Endothelial cell of umbilical vein (primary cell): ENCODE measurements around the gene SLC39A11. TPM values are rescaled to one million over a fixed set of nuclear protein-coding genes. Genes with fewer than 3 reads are reported as not detected.

Experiments
- BruUV-seq: library from RNA; stranded (reverse); fragments of 400-500 nt; replicated peaks from 2 replicates; lab custom pipeline; 2021; lab: Mats Ljungman, UMichigan
- CTCF ChIA-PET: fragments of 300-600, 350-600 bp; sonication (Branson Sonifier 250); formaldehyde crosslinking; loops from one replicate; lab custom pipeline; 2021; ENCODE audit warnings: antibody characterized with exemption, inconsistent platforms; lab: Charles Lee
- POLR2A ChIA-PET: fragments of 300-600, 350-600 bp; sonication (Branson Sonifier 250); formaldehyde crosslinking; loops from one replicate; lab custom pipeline; 2021; ENCODE audit warnings: antibody characterized with exemption, inconsistent platforms; lab: Charles Lee
- DNase-seq: peaks from one replicate; pipeline ENCODE4 v3.0.0-alpha.2; 2011; ENCODE audit warnings: low read depth, low spot score
- FAIRE-seq: peaks from 2 replicates; lab custom pipeline; 2011; peaks lifted over from hg19 to GRCh38; lab: Jason Lieb, UNC
- H2AFZ ChIP-seq: 2 replicates; pipeline ENCODE4 v1.6.0; 2012; ENCODE audit warnings: low read depth, low read length, control low read depth, inconsistent platforms
- H3K27ac ChIP-seq: 2 replicates; pipeline ENCODE4 v1.5.1; 2011; ENCODE audit warnings: low read depth, mild to moderate bottlenecking, control low read depth, low read length, moderate library complexity; ENCODE audit not compliant: insufficient read depth
- H3K27me3 ChIP-seq, 2 experiments: 2 replicates each; pipeline versions ENCODE4 v1.6.0 to v1.6.1; 2011; ENCODE audit warnings: low read length in 2 of 2, mixed read lengths in 1 of 2; ENCODE audit not compliant: control insufficient read depth in 2 of 2, insufficient read depth in 2 of 2
- H3K36me3 ChIP-seq, 2 experiments: 2 replicates in 1 of 2; 3 replicates in 1 of 2; pipeline ENCODE4 v1.5.1; 2011; ENCODE audit warnings: low read length in 2 of 2, mild to moderate bottlenecking in 1 of 2, moderate library complexity in 1 of 2; ENCODE audit not compliant: control insufficient read depth in 2 of 2, insufficient read depth in 2 of 2; ENCODE audit errors: extremely low read depth in 1 of 2
- H3K4me1 ChIP-seq: 3 replicates; pipeline ENCODE4 v1.5.1; 2011; ENCODE audit warnings: mild to moderate bottlenecking, low read length; ENCODE audit not compliant: control insufficient read depth, insufficient read depth; ENCODE audit errors: extremely low read depth
- H3K4me2 ChIP-seq: 2 replicates; pipeline ENCODE4 v1.6.1; 2011; ENCODE audit warnings: low read length, control low read depth, mixed read lengths; ENCODE audit not compliant: insufficient read depth
- H3K4me3 ChIP-seq, 3 experiments: fragments of 200-600 bp in 1 of 3; sonication (generic), shearing (Covaris generic) in 1 of 3; replicated peaks in 1 of 3; 2 replicates each; pipeline ENCODE4 v1.5.1; 2011 to 2016; ENCODE audit warnings: control low read depth in 3 of 3, low read length in 3 of 3, mild to moderate bottlenecking in 2 of 3, inconsistent platforms in 1 of 3, low read depth in 1 of 3, moderate library complexity in 1 of 3; ENCODE audit not compliant: insufficient read depth in 1 of 3
- H3K79me2 ChIP-seq: 2 replicates; pipeline ENCODE4 v1.6.0; 2012; ENCODE audit warnings: low read length, inconsistent platforms; ENCODE audit not compliant: control insufficient read depth, insufficient read depth
- H3K9ac ChIP-seq: replicated peaks from 2 replicates; pipeline ENCODE3; 2011; ENCODE audit warnings: low read length, control low read depth; ENCODE audit not compliant: insufficient read depth; ENCODE audit errors: extremely low read depth
- H3K9me1 ChIP-seq: replicated peaks from 3 replicates; pipeline ENCODE4 v1.6.0; 2011; ENCODE audit warnings: mild to moderate bottlenecking, low read length; ENCODE audit not compliant: control insufficient read depth, insufficient read depth; ENCODE audit errors: extremely low read depth
- H3K9me3 ChIP-seq: replicated peaks from 2 replicates; pipeline ENCODE4 v1.5.1; 2012; ENCODE audit warnings: low read length, inconsistent platforms; ENCODE audit not compliant: control insufficient read depth, insufficient read depth
- H4K20me1 ChIP-seq: replicated peaks from 2 replicates; pipeline ENCODE3; 2011; ENCODE audit warnings: mild to moderate bottlenecking, low read length; ENCODE audit not compliant: control insufficient read depth, insufficient read depth; ENCODE audit errors: extremely low read depth
- EZH2 ChIP-seq: IDR thresholded peaks from 2 replicates; pipeline ENCODE4 v1.6.1; 2012; ENCODE audit warnings: borderline replicate concordance, low read depth, mild to moderate bottlenecking, moderate library complexity, low read length, inconsistent platforms; ENCODE audit not compliant: severe bottlenecking
- FOS ChIP-seq: IDR thresholded peaks from 2 replicates; pipeline ENCODE4 v1.6.1; 2011; ENCODE audit warnings: mild to moderate bottlenecking, low read length, moderate library complexity, borderline replicate concordance; ENCODE audit not compliant: insufficient read depth
- GATA2 ChIP-seq: IDR thresholded peaks from 2 replicates; pipeline ENCODE4 v1.7.0; 2011; ENCODE audit warnings: low read depth, mild to moderate bottlenecking, moderate library complexity, mixed read lengths, low read length; ENCODE audit not compliant: insufficient read length, insufficient read depth
- JUN ChIP-seq: IDR thresholded peaks from 2 replicates; pipeline ENCODE4 v1.6.1; 2011; ENCODE audit warnings: borderline replicate concordance, low read depth; ENCODE audit not compliant: insufficient read length, insufficient read depth
- MAX ChIP-seq: IDR thresholded peaks from 2 replicates; pipeline ENCODE4 v1.6.1; 2011; ENCODE audit not compliant: insufficient read depth, insufficient read length
- MYC ChIP-seq: IDR thresholded peaks from one replicate; pipeline ENCODE4 v1.6.1; 2011; ENCODE audit warnings: mild to moderate bottlenecking, low read depth, low read length
- POLR2A ChIP-seq: IDR thresholded peaks from 2 replicates; pipeline ENCODE4 v1.6.1; 2012; ENCODE audit warnings: low read depth, mild to moderate bottlenecking, control low read depth, low read length
- POLR2AphosphoS5 ChIP-seq: IDR thresholded peaks from 2 replicates; pipeline ENCODE4 v1.6.1; 2012; ENCODE audit warnings: low read depth, mild to moderate bottlenecking, control low read depth, low read length, moderate library complexity; ENCODE audit not compliant: insufficient read depth
- dilution Hi-C: fragments of 300-500 bp; cut with MboI; formaldehyde crosslinking; loops from one replicate; pipeline ENCODE4 v1.15.0; 2019; ENCODE audit warnings: low sequenced_read_pairs; ENCODE audit not compliant: extremely low pct_ligation_motif_present
- intact Hi-C: fragments of 100-400 bp; cut with micrococcal nuclease; formaldehyde crosslinking; loops from one replicate; pipeline ENCODE4 v1.10.0; 2022
- polyA plus RNA-seq, 4 experiments: library from polyadenylated mRNA; depleted of rRNA in 3 of 4; stranded (reverse) in 3 of 4; unstranded in 1 of 4; fragments of >200 nt; gene quantifications; 2 replicates each; pipeline versions ENCODE4 v1.2.1 to v1.2.3, GENCODE V29; 2011 to 2012; ENCODE audit warnings: missing spikeins in 1 of 4
- total RNA-seq: library from RNA; stranded (reverse); gene quantifications from 2 replicates; pipeline ENCODE4 v1.2.3, GENCODE V29; 2021
- TF ChIP-seq, protein P1 (sequence below), 2 donors: IDR thresholded peaks; 1 replicate in 1 of 2; 2 replicates in 1 of 2; pipeline ENCODE4 v1.5.1; 2011; ENCODE audit warnings: low read length in 2 of 2, mild to moderate bottlenecking in 2 of 2, moderate library complexity in 2 of 2, control low read depth in 1 of 2, inconsistent platforms in 1 of 2, low read depth in 1 of 2; ENCODE audit not compliant: insufficient read depth in 1 of 2; ENCODE audit errors: extremely low read depth in 1 of 2

The SLC39A11 gene
- total and polyA plus RNA-seq, 2 donors (not counting 3 experiments of a cell fraction or from before 2014, with no cell fraction given): 8.1 to 11.9 TPM

DNA sequence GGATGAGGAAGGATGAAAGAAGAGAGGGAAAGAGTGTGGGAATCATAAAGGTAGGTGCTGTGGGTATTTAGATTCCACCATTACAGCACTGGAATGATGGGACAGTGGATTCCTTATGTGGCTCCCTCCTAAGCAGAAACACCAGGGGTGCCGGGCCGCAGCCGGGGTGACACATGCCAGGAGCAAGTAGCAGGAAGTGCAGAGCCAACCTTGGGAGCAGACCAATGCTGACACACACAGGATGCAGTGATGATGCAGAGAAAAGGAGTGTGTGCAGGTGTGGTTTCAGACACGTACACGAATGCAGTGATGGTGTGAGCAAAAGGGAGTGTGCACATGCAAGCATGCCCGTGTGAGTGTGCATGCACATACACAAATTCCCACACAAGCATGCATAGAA is 338.0 kb downstream of the SLC39A11 start:
- ChIA-PET POLR2A (no interaction called here), CTCF (no interaction called here)
- H3K4me2 ChIP-seq: no peak overlapping the region
- DNase-seq (no peak), FAIRE-seq (no peak)
- dilution Hi-C loops (no loop called here), intact Hi-C loops (no loop called here)
- no peaks in the 10 kb centered on the region for H3K79me2 ChIP-seq
- no peaks in the 10 kb centered on the region for H4K20me1 ChIP-seq
- H2AFZ ChIP-seq: no peak overlapping the region
- BruUV-seq: no TSS peak
- H3K27me3 ChIP-seq: no peaks in the 10 kb centered on the region
- no peaks in the 10 kb centered on the region for H3K9me3 ChIP-seq
- no peak overlapping the region for H3K4me3 ChIP-seq
- TF ChIP-seq GATA2 (no peak), MYC (no peak), JUN (no peak), POLR2A (no peak), POLR2AphosphoS5 (no peak), FOS (no peak), EZH2 (no peak), MAX (no peak)
- TF ChIP-seq, protein P1, sequence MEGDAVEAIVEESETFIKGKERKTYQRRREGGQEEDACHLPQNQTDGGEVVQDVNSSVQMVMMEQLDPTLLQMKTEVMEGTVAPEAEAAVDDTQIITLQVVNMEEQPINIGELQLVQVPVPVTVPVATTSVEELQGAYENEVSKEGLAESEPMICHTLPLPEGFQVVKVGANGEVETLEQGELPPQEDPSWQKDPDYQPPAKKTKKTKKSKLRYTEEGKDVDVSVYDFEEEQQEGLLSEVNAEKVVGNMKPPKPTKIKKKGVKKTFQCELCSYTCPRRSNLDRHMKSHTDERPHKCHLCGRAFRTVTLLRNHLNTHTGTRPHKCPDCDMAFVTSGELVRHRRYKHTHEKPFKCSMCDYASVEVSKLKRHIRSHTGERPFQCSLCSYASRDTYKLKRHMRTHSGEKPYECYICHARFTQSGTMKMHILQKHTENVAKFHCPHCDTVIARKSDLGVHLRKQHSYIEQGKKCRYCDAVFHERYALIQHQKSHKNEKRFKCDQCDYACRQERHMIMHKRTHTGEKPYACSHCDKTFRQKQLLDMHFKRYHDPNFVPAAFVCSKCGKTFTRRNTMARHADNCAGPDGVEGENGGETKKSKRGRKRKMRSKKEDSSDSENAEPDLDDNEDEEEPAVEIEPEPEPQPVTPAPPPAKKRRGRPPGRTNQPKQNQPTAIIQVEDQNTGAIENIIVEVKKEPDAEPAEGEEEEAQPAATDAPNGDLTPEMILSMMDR (IDR thresholded peaks at IDR 0.05; ENCODE audit: extremely low read depth in 1 of 2, insufficient read depth in 1 of 2, low read depth in 1 of 2, low read length in 2 of 2): no peak
- no peaks in the 10 kb centered on the region for H3K4me1 ChIP-seq
- H3K9ac ChIP-seq: no peak overlapping the region
- no peaks in the 10 kb centered on the region for H3K9me1 ChIP-seq
- no peaks in the 10 kb centered on the region for H3K36me3 ChIP-seq
- H3K27ac ChIP-seq: no peak overlapping the region
